HG03039 (cell line): Measurements from ENCODE around the gene ACTN1.

ENCODE experiments used
- ATAC-seq: cut with Tn5 transposase; IDR thresholded peaks from one replicate; pipeline ENCODE4 v1.9.1; 2021; ENCODE audit warnings: mild to moderate bottlenecking, moderate library complexity; ENCODE audit not compliant: unreplicated experiment

ACTN1 gene

DNA sequence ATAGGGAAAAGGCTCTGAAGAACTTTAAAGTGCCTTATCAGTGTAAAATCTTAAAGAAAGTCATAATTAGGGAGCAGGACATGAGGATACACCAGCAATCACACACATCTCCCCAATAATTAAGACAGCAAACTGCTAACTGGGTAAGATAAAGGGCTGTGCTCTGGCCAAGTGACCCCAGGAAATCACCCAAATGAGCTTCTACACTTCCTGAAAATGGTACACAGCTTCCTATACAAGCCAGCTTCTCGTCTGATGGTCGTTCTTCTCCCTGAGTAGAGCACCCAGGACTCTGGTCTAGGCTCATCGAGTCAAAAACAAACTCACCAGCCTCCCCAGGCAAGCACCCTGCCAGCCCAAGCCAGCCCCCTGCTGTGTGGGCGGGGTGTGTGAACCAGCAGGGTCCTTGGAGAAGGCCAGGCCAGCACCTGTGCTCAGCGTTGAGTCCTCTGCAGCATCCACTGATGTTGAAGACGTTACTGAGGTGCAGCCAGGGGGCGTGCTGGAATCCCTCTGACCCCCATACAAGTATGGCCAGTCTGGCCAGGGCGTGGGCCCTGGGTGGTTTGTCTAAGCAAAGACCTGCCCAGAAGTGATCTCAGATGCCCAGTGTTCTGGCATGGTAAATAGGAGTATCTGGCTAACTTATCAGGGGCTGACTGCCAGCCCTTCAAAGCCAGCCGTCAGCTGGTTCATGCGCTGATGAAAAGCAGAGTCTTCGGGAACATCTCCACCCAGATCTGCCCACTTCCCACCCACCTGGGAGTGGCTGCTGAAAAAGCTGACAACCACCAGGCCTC lies 41.4 kb downstream of the ACTN1 start:
- no peak for ATAC-seq

- no peak for ATAC-seq
Measured at GRCh38 chr14:68936980-68937379, 42.1 kb downstream of the ACTN1 start.

GRCh38 chr14:68936476-68936875 lies 42.6 kb downstream of the ACTN1 start:
- no peak for ATAC-seq

DNA sequence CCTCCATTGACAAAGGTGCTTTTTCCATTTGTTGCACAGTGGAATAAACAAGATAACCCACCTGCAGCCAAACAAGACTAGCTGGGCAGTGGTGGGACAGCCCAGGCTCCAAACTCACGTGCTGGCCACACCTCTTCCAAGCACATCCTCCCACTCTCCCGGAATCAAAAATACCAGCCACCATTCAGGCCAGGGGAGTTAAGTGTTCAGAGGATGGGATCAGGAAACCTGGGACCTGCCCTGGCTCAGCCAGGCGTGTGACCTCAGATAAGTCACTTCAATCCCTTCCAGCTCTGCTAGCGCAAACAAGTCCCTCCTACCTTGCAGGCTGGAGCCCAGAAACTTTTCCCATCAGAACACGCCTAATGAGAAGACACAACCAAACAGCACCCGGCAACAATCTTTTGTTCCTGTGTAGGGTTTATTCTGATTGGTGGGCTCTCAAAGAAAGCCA lies 43.3 kb downstream of the ACTN1 start:
- ATAC-seq = no peak

DNA sequence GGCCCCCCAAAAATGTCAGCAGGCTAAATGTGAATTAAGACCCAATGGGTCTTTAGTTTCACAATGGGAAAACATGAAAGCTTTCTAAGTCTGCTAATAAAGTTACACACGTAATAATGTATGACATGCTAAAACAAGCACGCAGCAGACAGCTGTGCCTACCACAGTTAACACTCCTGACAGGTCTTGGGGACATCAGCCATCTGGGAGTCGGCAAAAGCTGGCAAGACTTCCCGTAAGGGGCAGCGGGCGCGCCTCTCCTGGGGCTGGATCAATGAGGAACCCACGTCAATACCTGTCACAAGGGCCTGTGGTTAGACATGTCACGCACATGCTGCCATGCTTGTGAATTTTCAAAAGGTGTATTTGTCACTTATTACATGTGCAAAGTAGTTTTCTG lies 45.0 kb downstream of the ACTN1 start:
- no peak for ATAC-seq

DNA sequence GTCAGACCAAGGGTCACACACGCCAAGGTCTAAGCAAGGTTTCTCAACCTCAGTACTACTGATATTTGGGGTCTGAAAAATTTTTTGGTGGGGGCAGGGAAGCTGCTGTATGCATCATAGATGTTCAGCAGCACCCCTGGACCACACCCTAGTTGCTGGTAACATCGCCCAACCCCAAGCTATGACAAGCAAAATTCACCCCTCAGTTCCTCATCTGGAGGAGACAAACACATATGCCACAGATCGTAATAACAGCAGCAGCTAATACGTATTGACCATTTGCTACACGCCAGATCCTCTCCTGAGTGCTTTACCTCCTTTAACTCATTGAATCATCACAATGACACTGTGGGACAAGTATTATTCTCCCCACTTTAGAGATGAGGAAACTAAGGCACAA lies 46.4 kb downstream of the ACTN1 start:
- no peak for ATAC-seq

- no peak for ATAC-seq
Measured at GRCh38 chr14:68932231-68932630, 46.9 kb downstream of the ACTN1 start.

DNA sequence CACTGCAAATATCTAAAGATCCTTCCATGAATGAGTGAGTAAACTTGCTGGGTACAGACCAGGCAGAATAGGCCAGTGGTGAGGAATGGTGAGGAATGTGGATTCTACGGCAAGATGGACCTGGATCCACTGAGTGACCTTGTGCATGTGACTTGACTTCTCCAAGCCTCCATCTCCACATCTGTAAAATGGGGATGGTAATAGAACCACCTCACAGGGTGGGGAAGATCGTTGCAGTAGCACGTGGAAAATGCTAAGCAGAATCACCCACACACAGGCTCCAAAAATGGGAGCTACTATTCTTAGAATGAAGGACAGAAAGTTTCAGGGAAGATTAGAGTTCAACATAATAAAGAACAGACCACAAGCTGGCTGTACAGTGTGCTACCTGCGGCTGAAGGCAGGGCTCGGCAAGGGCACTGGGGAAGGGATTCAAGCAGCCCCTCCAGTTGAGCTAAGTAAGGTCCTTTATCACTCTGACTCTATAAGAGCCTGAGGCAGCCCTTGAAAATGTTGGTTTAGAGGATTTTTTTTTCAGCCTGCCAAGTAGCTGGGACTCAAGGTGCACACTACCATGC lies 47.5 kb downstream of the ACTN1 start:
- no peak for ATAC-seq

DNA sequence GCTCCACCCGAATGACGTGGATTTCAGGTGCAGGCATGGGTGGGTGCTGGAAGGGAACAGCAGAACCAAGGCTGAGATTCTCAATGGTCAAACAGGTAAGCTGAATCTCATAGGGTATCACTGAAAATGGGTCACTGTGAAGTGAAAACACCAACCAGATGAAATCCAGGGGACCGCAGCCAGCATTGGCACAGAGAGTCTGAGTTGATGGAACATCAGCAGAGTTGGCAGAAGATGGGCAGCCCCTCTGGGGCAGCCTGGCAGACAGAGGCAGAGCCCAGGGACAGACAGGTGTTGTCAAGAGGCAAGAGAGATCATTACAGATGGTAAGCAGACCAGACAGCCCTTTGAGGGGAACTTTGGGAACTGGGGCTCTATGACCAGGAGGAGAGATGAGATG lies 48.0 kb downstream of the ACTN1 start:
- no peak for ATAC-seq

DNA sequence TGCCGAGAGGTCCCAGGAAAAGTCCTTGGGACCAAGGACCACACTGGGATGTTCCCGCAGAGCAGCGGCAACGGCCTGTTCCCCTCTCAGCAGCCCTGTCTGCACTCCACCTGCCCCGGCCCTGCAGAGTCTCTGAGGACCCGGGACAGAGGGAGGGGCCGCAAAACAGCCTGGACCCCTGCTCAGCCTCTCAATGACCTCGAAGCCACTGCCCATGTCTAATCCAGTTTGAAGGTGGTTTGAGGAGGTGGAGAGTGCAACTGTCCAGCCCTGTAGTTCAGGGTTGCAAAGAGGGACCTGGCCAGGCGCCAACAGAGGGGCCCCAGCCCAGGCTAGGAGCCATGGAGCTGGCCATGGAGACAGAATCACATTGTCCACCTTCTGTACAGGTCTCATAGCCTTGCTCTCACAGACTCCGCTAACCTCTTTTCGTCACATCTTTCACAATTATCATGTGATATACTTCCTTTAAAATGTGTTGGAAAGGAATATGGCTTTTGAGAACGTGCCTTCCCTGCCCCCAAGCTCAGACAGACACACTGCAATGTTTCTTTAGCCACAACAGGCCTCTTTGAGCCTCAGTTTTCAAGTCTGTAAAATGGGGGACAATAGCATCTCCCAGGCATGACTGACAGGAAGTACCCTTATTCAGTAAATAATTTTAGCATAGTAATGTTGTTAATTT lies 49.3 kb downstream of the ACTN1 start:
- no peak for ATAC-seq

DNA sequence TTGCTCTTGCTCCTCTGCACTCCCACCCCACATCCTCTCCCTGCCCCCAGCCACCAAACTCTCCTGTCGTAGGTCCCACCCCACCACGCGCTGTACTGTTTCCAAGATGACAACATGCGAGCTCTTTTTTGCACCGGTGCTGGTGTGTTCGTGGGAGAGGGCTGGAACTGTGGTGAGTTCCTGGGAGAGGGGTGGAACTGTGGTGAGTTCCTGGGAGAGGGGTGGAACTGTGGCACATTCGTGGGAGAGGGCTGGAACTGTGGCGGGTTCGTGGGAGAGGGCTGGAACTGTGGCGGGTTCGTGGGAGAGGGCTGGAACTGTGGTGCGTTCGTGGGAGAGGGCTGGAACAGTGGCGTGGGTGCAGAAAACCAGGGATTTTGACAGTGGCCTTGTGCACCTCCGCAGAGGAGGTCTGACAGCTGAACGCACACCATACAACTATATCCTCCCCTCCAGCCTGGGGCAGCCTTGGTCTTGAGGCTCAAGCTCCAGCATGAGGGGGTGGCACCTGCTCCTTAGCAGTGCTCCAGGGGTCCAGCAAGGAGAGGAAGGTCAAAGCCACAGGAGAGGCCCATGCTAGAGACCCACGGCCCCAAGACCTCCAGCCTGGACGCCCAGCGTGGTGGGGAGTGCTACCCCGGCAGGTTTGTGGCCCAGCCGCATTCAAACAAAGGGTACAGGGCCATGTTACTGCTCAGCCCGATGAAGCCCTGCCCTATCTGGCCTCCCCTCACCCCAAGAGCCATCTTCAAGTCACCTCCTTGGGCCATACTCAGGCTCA lies 50.1 kb downstream of the ACTN1 start:
- ATAC-seq = no peak

DNA sequence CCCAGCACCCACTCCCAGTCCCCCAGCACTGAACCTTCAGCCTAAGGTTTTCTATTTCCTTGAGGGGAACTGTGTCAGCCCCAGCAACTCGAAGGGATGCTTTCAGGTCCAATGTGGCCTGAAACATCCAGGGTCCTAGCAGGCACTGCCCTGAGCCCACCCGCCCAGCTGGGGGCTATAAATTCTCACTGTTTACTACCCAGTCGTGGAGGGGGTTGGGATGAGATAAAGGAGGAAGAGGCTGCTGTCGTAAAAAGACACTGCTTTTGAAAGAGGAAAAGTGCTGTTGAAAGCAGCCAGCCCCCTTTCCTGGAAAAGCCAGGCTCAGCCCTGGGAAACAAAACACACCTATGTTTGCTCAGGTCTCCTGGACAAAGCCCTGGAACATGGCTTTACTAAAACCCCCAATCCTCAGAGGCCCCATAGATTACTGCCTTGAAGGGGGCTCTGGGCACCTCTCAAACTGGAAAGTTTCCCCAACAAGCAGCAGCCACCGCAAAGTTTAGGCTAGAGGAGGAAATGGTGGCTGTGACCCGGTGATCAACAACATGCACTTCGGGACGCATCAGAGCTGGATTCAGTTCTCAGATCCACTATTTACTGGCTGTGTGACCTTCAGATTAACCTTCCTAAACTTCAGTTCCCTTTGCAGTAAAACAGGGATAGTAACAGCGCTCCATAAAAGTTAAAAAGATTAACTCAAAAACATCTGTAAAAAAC lies 51.0 kb downstream of the ACTN1 start:
- ATAC-seq = no peak

- ATAC-seq = no peak
Measured at GRCh38 chr14:68927089-68927488, 52.0 kb downstream of the ACTN1 start.

DNA sequence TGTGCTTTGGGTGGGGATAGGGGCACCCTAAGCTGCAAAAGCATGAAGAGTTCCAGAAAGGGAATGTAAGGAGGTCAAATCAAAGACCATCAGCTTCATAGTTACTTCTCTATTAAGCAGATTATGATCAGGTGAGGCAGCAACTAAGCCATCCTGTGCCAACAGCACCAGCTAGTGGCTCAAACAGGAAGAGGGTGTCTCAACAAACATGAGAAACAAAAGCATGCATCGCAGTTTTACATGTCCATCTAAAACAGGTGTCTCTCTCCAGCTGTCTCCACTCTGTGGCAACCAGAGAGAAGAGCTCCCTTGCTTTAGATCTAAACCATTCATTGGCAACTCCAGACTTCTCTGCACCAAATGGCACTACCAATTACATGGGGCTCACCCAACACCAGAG lies 52.9 kb downstream of the ACTN1 start:
- ATAC-seq = no peak

GRCh38 chr14:68925373-68925772 lies 53.7 kb downstream of the ACTN1 start:
- no peak for ATAC-seq

- ATAC-seq = no peak
Measured at GRCh38 chr14:68924186-68925158, 54.6 kb downstream of the ACTN1 start.

GRCh38 chr14:68922886-68923285 lies 56.2 kb downstream of the ACTN1 start:
- ATAC-seq = no peak

DNA sequence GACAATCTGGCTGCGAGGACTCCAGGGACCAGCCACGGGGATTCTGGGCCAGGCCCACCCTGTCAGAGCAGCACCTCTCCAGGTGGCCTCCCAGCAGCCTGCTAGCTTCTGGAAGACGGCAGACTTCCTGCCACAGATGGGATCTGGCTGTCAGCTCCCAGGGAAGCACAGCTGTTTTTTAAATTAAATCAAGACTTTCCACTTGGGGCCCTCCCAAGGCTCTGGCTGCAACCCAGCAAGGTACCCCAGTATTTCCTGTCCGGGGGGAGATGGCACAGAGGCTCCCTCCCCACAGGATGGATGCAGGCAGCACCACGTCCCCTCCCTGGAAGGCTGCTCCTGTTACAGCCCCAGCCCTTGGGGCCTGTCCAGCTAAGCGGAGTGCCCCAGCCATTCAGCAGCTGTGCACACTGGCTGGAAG lies 56.9 kb downstream of the ACTN1 start:
- no peak for ATAC-seq

DNA sequence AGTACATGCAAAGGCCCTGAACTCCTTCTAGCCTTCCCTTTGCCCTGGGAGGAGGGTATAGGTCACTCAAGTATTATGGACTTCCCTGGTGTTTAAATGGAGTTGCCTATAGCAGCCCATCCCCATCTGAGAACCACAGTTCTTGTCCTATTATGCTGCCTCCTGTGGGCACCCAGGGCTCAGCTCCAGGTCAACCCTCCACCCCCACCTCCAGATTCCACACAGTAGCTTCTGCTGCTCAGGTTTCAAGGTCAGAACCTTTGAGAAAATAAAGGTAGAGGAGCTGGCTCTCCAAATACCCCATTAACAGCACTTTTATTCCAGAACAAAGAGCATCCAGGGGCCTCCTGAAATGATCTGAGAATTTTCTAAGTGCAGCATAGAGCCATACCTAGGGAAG lies 57.4 kb downstream of the ACTN1 start:
- no peak for ATAC-seq
